NB4 (cell line): ENCODE measurements around the gene PSG7.
"Not testable (repeated sequence)": the region's sequence is repeated elsewhere in the genome, so short reads cannot be mapped to it uniquely, and the experiment has no call there.

ENCODE experiments used
- CTCF ChIP-seq: IDR thresholded peaks from one replicate; pipeline ENCODE4 v1.5.1; 2012; ENCODE audit warnings: low read depth, low read length
- MYC ChIP-seq: IDR thresholded peaks from 2 replicates; pipeline ENCODE4 v1.6.1; 2011; ENCODE audit warnings: low read depth, low read length
- POLR2A ChIP-seq: IDR thresholded peaks from 2 replicates; pipeline ENCODE4 v1.6.1; 2011; ENCODE audit warnings: mild to moderate bottlenecking; ENCODE audit not compliant: insufficient read length; ENCODE audit errors: extremely low read depth
- TF ChIP-seq, protein P1 (sequence below): IDR thresholded peaks from 2 replicates; pipeline ENCODE4 v1.6.1; 2011; ENCODE audit warnings: low read depth, low read length

DNA sequence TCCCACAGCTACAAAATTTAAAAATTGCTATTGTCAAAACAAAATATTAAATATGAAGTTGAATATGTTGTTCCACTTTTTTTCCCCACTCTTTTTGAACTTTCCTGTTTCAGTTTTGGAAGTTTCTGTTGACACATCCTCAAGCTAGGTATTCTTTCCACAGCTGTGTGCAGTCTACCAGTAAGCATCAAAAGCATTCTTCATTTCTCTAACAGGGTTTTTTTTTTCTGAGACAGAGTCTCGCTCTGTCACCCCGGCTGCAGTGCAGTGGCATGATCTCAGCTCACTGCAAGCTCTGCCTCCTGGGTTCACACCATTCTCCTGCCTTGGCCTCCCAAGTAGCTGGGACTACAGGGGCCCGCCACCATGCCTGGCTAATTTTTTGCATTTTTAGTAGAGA is 62.9 kb downstream of the PSG7 start:
- not testable (repeated sequence) for TF ChIP-seq CTCF, POLR2A, MYC
- TF ChIP-seq, protein P1, sequence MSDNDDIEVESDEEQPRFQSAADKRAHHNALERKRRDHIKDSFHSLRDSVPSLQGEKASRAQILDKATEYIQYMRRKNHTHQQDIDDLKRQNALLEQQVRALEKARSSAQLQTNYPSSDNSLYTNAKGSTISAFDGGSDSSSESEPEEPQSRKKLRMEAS = not testable (repeated sequence)
